Astrocyte (in vitro differentiated cells and primary cell): Measurements from ENCODE around the gene GTPBP10.

Experiments
- EZH2 ChIP-seq: IDR thresholded peaks from 2 replicates; pipeline ENCODE4 v1.6.1; 2012; ENCODE audit warnings: mild to moderate bottlenecking, low read length, inconsistent platforms; ENCODE audit not compliant: insufficient read depth
- TF ChIP-seq, protein P1 (sequence below): IDR thresholded peaks from 2 replicates; pipeline ENCODE4 v1.5.1; 2011; ENCODE audit warnings: low read depth, mild to moderate bottlenecking, inconsistent platforms, low read length, moderate library complexity; ENCODE audit not compliant: insufficient read depth

DNA sequence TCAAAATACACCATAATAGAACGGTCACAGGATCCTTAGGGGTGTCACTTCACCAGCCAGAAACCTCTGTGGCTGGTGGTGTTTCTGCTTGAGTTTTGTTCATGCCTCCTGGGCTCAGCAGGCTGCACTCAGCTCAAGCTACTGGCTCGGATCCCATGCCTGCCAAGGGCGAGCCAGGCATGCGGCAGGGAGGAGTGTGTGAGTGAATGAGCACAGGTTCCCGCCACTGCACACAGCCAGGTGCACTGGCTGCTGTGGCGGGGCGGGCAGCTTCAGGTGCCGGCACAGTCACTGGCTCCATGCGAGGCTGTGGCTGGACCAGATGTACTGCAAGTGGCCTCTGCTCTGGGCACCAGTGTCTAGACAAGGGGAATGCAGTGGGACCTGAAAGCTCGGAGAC, 86.2 kb downstream of the GTPBP10 start:
- TF ChIP-seq, protein P1, sequence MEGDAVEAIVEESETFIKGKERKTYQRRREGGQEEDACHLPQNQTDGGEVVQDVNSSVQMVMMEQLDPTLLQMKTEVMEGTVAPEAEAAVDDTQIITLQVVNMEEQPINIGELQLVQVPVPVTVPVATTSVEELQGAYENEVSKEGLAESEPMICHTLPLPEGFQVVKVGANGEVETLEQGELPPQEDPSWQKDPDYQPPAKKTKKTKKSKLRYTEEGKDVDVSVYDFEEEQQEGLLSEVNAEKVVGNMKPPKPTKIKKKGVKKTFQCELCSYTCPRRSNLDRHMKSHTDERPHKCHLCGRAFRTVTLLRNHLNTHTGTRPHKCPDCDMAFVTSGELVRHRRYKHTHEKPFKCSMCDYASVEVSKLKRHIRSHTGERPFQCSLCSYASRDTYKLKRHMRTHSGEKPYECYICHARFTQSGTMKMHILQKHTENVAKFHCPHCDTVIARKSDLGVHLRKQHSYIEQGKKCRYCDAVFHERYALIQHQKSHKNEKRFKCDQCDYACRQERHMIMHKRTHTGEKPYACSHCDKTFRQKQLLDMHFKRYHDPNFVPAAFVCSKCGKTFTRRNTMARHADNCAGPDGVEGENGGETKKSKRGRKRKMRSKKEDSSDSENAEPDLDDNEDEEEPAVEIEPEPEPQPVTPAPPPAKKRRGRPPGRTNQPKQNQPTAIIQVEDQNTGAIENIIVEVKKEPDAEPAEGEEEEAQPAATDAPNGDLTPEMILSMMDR = no peak
- TF ChIP-seq EZH2 = no peak
